ENCODE measurements around the gene C19orf47. TPM values are rescaled to one million over a fixed set of nuclear protein-coding genes. Genes with fewer than 3 reads are reported as not detected.
A peak's percentile ranks its signal among the peaks of the same experiment; 100 is the strongest.

C19orf47 gene
- total RNA-seq, 1 donor from 2014 or later: 17.4 TPM

GRCh38 chr19:40282209-40282580, 66.0 kb downstream of the C19orf47 start:
- TF ChIP-seq CTCF (IDR thresholded peaks at IDR 0.05): no peak
- TF ChIP-seq POLR2AphosphoS5 (IDR thresholded peaks at IDR 0.05; ENCODE audit: insufficient read depth in 1 of 2, low read depth in 1 of 2): no peak
- no peak for TF ChIP-seq POLR2A (IDR thresholded peaks at IDR 0.05)
- no peak for DNase-seq (ENCODE audit: extremely low spot score in 2 of 2)
- no peaks in the 10 kb centered on the region for H3K36me3 ChIP-seq
- H3K27ac ChIP-seq: no peak overlapping the region
- H3K4me1 ChIP-seq: peaks cover 84% of the 10 kb centered on the region
- intact Hi-C loops (cut with DNase I): no loop called here
- H3K4me3 ChIP-seq: no peak overlapping the region
- no peaks in the 10 kb centered on the region for H3K9me3 ChIP-seq
- H3K27me3 ChIP-seq: no peaks in the 10 kb centered on the region

GRCh38 chr19:40281381-40282208, 66.6 kb downstream of the C19orf47 start:
- Histone ChIP-seq H3K27ac (no peak overlapping the region), H3K9me3 (no peaks in the 10 kb centered on the region), H3K4me3 (peak overlapping the region in 1 of 2 donors; percentile 51), H3K36me3 (no peaks in the 10 kb centered on the region), H3K4me1 (peaks cover 90% of the 10 kb centered on the region), H3K27me3 (no peaks in the 10 kb centered on the region)
- DNase-seq (ENCODE audit: extremely low spot score in 2 of 2): no peak
- intact Hi-C loops (cut with DNase I): no loop called here
- no peak for TF ChIP-seq POLR2AphosphoS5 (IDR thresholded peaks at IDR 0.05; ENCODE audit: insufficient read depth in 1 of 2, low read depth in 1 of 2)

- Histone ChIP-seq H3K9me3 (no peaks in the 10 kb centered on the region), H3K36me3 (no peaks in the 10 kb centered on the region), H3K27me3 (no peaks in the 10 kb centered on the region), H3K27ac (peak overlapping the region; percentile 73), H3K4me1 (peaks cover 90% of the 10 kb centered on the region), H3K4me3 (peak overlapping the region in 1 of 2 donors; percentile 51)
- peak in 1 of 2 donors; percentile 88 for DNase-seq (ENCODE audit: extremely low spot score in 2 of 2)
- TF ChIP-seq CTCF (IDR thresholded peaks at IDR 0.05): no peak
- peak in 1 of 2 donors; percentile 71 for TF ChIP-seq POLR2AphosphoS5 (IDR thresholded peaks at IDR 0.05; ENCODE audit: insufficient read depth in 1 of 2, low read depth in 1 of 2)
- TF ChIP-seq POLR2A (IDR thresholded peaks at IDR 0.05): no peak
- intact Hi-C loops (cut with DNase I): no loop called here
Observed at GRCh38 chr19:40280608-40281221, 67.5 kb downstream of the C19orf47 start.

GRCh38 chr19:40279761-40280607, 68.2 kb downstream of the C19orf47 start:
- no peak for DNase-seq (ENCODE audit: extremely low spot score in 2 of 2)
- TF ChIP-seq POLR2A (IDR thresholded peaks at IDR 0.05) (no peak), POLR2AphosphoS5 (IDR thresholded peaks at IDR 0.05; ENCODE audit: insufficient read depth in 1 of 2, low read depth in 1 of 2) (no peak), CTCF (IDR thresholded peaks at IDR 0.05) (no peak)
- intact Hi-C loops (cut with DNase I): no loop called here
- H3K36me3 ChIP-seq: no peaks in the 10 kb centered on the region
- peak overlapping the region; percentile 73 for H3K27ac ChIP-seq
- no peaks in the 10 kb centered on the region for H3K27me3 ChIP-seq
- no peaks in the 10 kb centered on the region for H3K9me3 ChIP-seq
- peaks cover 95% of the 10 kb centered on the region for H3K4me1 ChIP-seq
- H3K4me3 ChIP-seq: peak overlapping the region; percentile 42 to 51

- H3K4me3 ChIP-seq: peak overlapping the region; percentile 42 to 51
- peak in 1 of 2 donors; percentile 90 for DNase-seq (ENCODE audit: extremely low spot score in 2 of 2)
- intact Hi-C loops (cut with DNase I): no loop called here
- no peaks in the 10 kb centered on the region for H3K9me3 ChIP-seq
- H3K27me3 ChIP-seq: no peaks in the 10 kb centered on the region
- peaks cover 99% of the 10 kb centered on the region for H3K4me1 ChIP-seq
- H3K36me3 ChIP-seq: no peaks in the 10 kb centered on the region
- peak overlapping the region; percentile 73 for H3K27ac ChIP-seq
- TF ChIP-seq CTCF (IDR thresholded peaks at IDR 0.05) (no peak), POLR2AphosphoS5 (IDR thresholded peaks at IDR 0.05; ENCODE audit: insufficient read depth in 1 of 2, low read depth in 1 of 2) (peak in 1 of 2 donors; percentile 63)
Observed at GRCh38 chr19:40279120-40279551, 69.1 kb downstream of the C19orf47 start.

All from vagina (tissue), 2 donors.